Tibial nerve (tissue), 4 donors: Measurements from ENCODE around the gene CKS1B. TPM values are rescaled to one million over a fixed set of nuclear protein-coding genes. Genes with fewer than 3 reads are reported as not detected.

ENCODE experiments used
- DNase-seq, 2 donors: peaks; one replicate each; pipeline ENCODE4 v3.0.0-alpha.2; 2019; ENCODE audit warnings: low spot score in 2 of 2
- H3K27ac ChIP-seq, 4 donors: fragments of 200-600 bp; sonication (generic) in 3 of 4; one replicate each; pipeline ENCODE4 v1.5.1; 2017 to 2019; ENCODE audit warnings: mild to moderate bottlenecking in 1 of 4
- H3K27me3 ChIP-seq, 2 donors: fragments of 200-600 bp; sonication (generic) in 1 of 2; one replicate each; pipeline versions ENCODE4 v1.5.1 to v1.6.0; 2017 to 2019
- H3K36me3 ChIP-seq, 3 donors: fragments of 200-600 bp; sonication (generic); one replicate each; pipeline ENCODE4 v1.5.1; 2018 to 2019
- H3K4me1 ChIP-seq, 4 donors: fragments of 200-600 bp; sonication (generic) in 3 of 4; one replicate each; pipeline ENCODE4 v1.5.1; 2017 to 2019
- H3K4me3 ChIP-seq, 4 donors: fragments of 200-600 bp; sonication (generic) in 3 of 4; one replicate each; pipeline ENCODE4 v1.5.1; 2017 to 2019; ENCODE audit warnings: mild to moderate bottlenecking in 1 of 4, moderate library complexity in 1 of 4
- H3K9me3 ChIP-seq, 4 donors: fragments of 200-600 bp; sonication (generic) in 3 of 4; one replicate each; pipeline ENCODE4 v1.5.1; 2017 to 2019
- EP300 ChIP-seq, 2 donors: sonication (generic); formaldehyde crosslinking; IDR thresholded peaks; one replicate each; pipeline ENCODE4 v1.6.1; 2017; ENCODE audit warnings: antibody characterized with exemption in 2 of 2, mild to moderate bottlenecking in 1 of 2
- POLR2A ChIP-seq, 2 donors: fragments of 450-650 bp; IDR thresholded peaks; one replicate each; pipeline ENCODE4 v1.6.1; 2017; ENCODE audit warnings: antibody characterized with exemption in 2 of 2, mild to moderate bottlenecking in 2 of 2, moderate library complexity in 2 of 2
- WGBS, 2 donors: methylation state at CpG; one replicate each; pipeline ENCODE4 v1.1.5; 2018; 5-methylcytosine and 5-hydroxymethylcytosine counted together
- total RNA-seq, 4 donors: library from RNA; depleted of rRNA; stranded (reverse); fragments of >200 nt; gene quantifications; one replicate each; pipeline ENCODE4 v1.1.0, GENCODE V29; 2016
- TF ChIP-seq, protein P1 (sequence below), 5 experiments: fragments of 200-600 bp in 3 of 5; fragments of 450-650 bp in 2 of 5; sonication (generic) in 3 of 5; IDR thresholded peaks; one replicate each; pipeline ENCODE4 v1.5.1; 2016 to 2019; ENCODE audit warnings: antibody characterized with exemption in 5 of 5, mild to moderate bottlenecking in 3 of 5, moderate library complexity in 2 of 5

Gene CKS1B
- total RNA-seq, 4 donors from 2014 or later = 35.2 to 40.5 (median 37.3) TPM

DNA sequence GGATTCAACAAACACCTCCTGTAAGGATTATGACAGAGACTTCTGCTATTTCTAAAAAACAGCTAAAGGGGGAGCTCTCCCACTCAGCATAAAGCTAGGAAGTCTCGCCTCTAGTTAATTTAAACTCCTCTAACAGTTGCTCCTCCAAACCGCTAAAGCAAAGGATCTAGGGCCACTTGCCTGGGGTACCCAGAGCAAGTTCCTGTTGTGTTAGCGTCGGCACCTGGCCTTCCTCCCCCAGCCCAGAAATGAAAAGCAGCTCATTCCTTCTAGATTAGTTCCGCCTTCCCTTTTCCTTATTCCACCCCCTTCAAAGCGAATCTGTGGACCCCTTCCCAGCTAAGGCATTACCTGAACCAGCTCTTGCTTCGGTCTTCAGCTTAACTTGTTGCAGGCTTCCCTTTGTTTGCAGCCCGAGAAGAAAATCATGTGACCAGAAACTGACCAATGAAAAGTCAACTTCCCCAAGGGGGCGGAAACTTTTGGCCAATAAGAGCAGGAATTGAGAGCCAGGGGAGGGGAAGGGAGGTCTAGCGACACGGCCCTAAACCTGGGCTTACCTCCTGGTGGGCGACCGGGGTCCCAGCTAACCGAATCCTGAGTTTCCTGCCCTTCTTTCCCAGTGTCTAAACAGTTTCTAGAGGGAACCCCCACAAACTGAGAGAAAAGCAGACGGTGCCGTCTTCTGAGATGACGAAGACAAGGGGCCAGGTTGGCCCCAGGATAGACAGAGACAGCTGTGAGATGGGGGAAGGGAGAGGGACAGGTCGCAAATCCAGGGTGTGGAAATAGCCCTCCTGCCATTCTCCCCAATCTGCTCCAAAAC is 18.6 kb upstream of the CKS1B start, which contains the start of gene PBXIP1:
PBXIP1 (minus strand) TSS at position 382 of the 826 bp plus-strand sequence. CDS start 2,378 bp downstream, outside the sequence.
- peak; percentile 35 to 57 for TF ChIP-seq EP300 (IDR thresholded peaks at IDR 0.05)
- TF ChIP-seq POLR2A (IDR thresholded peaks at IDR 0.05) = peak in 1 of 2 donors; percentile 51
- TF ChIP-seq, protein P1, sequence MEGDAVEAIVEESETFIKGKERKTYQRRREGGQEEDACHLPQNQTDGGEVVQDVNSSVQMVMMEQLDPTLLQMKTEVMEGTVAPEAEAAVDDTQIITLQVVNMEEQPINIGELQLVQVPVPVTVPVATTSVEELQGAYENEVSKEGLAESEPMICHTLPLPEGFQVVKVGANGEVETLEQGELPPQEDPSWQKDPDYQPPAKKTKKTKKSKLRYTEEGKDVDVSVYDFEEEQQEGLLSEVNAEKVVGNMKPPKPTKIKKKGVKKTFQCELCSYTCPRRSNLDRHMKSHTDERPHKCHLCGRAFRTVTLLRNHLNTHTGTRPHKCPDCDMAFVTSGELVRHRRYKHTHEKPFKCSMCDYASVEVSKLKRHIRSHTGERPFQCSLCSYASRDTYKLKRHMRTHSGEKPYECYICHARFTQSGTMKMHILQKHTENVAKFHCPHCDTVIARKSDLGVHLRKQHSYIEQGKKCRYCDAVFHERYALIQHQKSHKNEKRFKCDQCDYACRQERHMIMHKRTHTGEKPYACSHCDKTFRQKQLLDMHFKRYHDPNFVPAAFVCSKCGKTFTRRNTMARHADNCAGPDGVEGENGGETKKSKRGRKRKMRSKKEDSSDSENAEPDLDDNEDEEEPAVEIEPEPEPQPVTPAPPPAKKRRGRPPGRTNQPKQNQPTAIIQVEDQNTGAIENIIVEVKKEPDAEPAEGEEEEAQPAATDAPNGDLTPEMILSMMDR (IDR thresholded peaks at IDR 0.05) = peak in 4 of 5 experiments; percentile 13 to 36 (median 24)
- H3K36me3 ChIP-seq = peaks cover 0 to 33% (median 4%) of the 10 kb centered on the region in 3 donors
- H3K4me3 ChIP-seq = peak within 1 kb of the TSS; percentile 48 to 59 (median 56)
- H3K27ac ChIP-seq = peak within 1 kb of the TSS; percentile 64 to 84 (median 72)
- peaks cover 0 to 77% (median 51%) of the 10 kb centered on the region in 4 donors for H3K4me1 ChIP-seq
- H3K9me3 ChIP-seq = no peaks in the 10 kb centered on the region
- H3K27me3 ChIP-seq = no peaks in the 10 kb centered on the region
- DNase-seq = peak; percentile 71 to 93
- WGBS, 2 donors = 0 to 1% methylated on average over 18 of the region's 18 CpGs

DNA sequence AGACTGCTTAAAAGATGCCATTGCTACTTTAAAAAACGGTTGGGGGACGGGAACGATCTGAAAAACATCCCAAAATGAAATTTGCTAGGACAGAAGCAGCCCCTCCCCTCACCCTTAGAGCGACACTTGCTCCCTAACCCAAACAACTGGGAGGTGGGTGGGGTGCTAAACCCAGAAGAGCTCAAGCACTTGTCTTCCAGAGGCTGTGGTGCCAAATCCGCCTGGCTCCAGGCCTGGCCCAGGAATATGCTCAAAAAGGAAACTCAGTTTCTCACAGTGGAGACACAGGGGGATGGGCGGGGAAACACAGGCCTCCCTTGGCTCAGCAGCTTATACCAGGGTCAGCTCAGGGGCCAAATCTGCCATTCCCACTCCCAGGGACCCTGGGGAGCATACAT is 17.9 kb upstream of the CKS1B start:
- Histone ChIP-seq H3K4me1 (peaks cover 0 to 80% (median 52%) of the 10 kb centered on the region in 4 donors), H3K27me3 (no peaks in the 10 kb centered on the region), H3K27ac (peak overlapping the region; percentile 64 to 84 (median 72)), H3K9me3 (no peaks in the 10 kb centered on the region), H3K4me3 (peak overlapping the region; percentile 48 to 59 (median 56)), H3K36me3 (peaks cover 0 to 27% (median 0%) of the 10 kb centered on the region in 3 donors)
- 5 to 11% methylated on average over 6 of the region's 6 CpGs for WGBS, 2 donors
- TF ChIP-seq, protein P1 (IDR thresholded peaks at IDR 0.05) = no peak
- TF ChIP-seq EP300 (IDR thresholded peaks at IDR 0.05) (no peak), POLR2A (IDR thresholded peaks at IDR 0.05) (no peak)
- DNase-seq = peak in 1 of 2 donors; percentile 30

DNA sequence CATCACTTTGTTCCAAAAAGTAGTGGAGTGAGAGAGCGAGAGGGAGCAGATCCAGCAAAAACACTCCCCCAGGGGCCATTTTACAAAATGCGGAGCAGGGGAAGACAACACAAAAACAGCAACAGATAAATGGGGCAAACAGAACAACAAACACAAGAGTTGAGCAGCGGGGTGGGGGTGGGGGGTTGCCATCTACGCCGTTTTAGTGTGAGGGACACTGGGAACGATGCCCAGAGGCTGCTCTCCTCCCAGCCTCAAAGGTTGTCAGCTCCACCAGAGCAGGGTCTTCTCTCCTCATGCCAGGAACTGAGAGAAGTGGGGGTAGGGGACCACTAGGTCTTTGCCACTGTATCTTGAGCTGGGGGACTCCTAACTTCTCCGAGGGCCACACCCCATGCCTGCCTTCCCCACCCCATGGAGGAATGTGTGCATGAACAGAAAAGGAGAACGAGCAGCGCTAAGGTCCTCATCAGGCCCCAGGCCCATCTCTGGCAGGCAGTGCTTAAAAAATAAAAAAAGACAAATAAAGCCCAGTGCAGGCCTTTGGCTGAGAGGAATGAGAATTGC is 17.3 kb upstream of the CKS1B start:
- TF ChIP-seq POLR2A (IDR thresholded peaks at IDR 0.05) = no peak
- TF ChIP-seq, protein P1 (IDR thresholded peaks at IDR 0.05) = no peak
- no peak for TF ChIP-seq EP300 (IDR thresholded peaks at IDR 0.05)
- peaks cover 0 to 73% (median 49%) of the 10 kb centered on the region in 4 donors for H3K4me1 ChIP-seq

DNA sequence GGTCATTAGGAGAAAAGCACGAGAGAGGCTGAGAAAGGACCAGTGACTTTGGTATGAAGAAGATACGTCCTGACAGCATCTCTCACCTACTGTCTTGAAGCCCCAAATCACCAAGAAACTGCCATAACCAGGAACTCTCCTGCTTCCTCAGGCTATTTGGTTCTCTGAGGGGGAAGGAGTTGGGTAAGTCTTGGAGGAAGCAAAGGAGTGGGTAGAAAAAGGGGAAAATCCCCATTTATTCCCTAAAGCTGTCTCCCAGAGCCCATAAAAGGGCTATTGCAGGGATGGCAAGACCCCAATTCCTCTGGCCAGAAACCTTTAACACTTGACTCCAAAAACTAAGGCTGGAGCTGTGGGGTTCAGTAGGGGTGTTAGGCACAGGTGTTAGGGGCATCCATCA is 16.4 kb upstream of the CKS1B start:
- peaks cover 0 to 73% (median 50%) of the 10 kb centered on the region in 4 donors for H3K4me1 ChIP-seq
- TF ChIP-seq, protein P1 (IDR thresholded peaks at IDR 0.05) = no peak
- TF ChIP-seq POLR2A (IDR thresholded peaks at IDR 0.05) (no peak), EP300 (IDR thresholded peaks at IDR 0.05) (no peak)
- no peak overlapping the region for H3K4me3 ChIP-seq
- no peaks in the 10 kb centered on the region for H3K27me3 ChIP-seq
- no peaks in the 10 kb centered on the region for H3K9me3 ChIP-seq
- 75 to 76% methylated on average over 2 of the region's 2 CpGs for WGBS, 2 donors
- H3K36me3 ChIP-seq = peaks cover 0 to 25% (median 0%) of the 10 kb centered on the region in 3 donors
- DNase-seq = no peak
- H3K27ac ChIP-seq = peak overlapping the region in 1 of 4 donors; percentile 84

More for the DNA sequence above, 17.3 kb upstream of the CKS1B start:
- H3K4me3 ChIP-seq = peak overlapping the region in 1 of 4 donors; percentile 59
- H3K27me3 ChIP-seq = no peaks in the 10 kb centered on the region
- H3K36me3 ChIP-seq = peaks cover 0 to 23% (median 0%) of the 10 kb centered on the region in 3 donors
- peak overlapping the region; percentile 39 to 84 (median 72) for H3K27ac ChIP-seq
- DNase-seq = no peak
- no peaks in the 10 kb centered on the region for H3K9me3 ChIP-seq
- WGBS, 2 donors = 27 to 37% methylated on average over 9 of the region's 9 CpGs
